H1 (cell line): Measurements from ENCODE around the gene SLC37A1. TPM values are rescaled to one million over a fixed set of nuclear protein-coding genes. Genes with fewer than 3 reads are reported as not detected.

Experiments used
- CEBPB ChIP-seq: IDR thresholded peaks from 2 replicates; pipeline ENCODE4 v1.6.1; 2012; ENCODE audit warnings: low read depth, low read length
- CREB1 ChIP-seq: IDR thresholded peaks from 2 replicates; pipeline ENCODE4 v1.6.1; 2012; ENCODE audit warnings: inconsistent platforms
- GABPA ChIP-seq: IDR thresholded peaks from 2 replicates; pipeline ENCODE4 v1.6.1; 2011; ENCODE audit warnings: mild to moderate bottlenecking, low read length, moderate library complexity, borderline replicate concordance; ENCODE audit not compliant: insufficient read depth
- HDAC2 ChIP-seq, 2 experiments: fragments of 300-600 bp in 1 of 2; sonication (generic) in 1 of 2; IDR thresholded peaks; 2 replicates each; pipeline ENCODE4 v1.6.1; 2011 to 2012; ENCODE audit warnings: low read depth in 2 of 2, low read length in 2 of 2, mild to moderate bottlenecking in 2 of 2, moderate library complexity in 2 of 2, borderline replicate concordance in 1 of 2, inconsistent platforms in 1 of 2
- JUN ChIP-seq: IDR thresholded peaks from 2 replicates; pipeline ENCODE4 v1.6.1; 2011; ENCODE audit warnings: low read depth, mild to moderate bottlenecking, improper control_type of control experiment, low read length
- MAX ChIP-seq: IDR thresholded peaks from 2 replicates; pipeline ENCODE4 v1.6.1; 2012; ENCODE audit warnings: inconsistent platforms
- NANOG ChIP-seq: IDR thresholded peaks from 2 replicates; pipeline ENCODE4 v1.6.1; 2011; ENCODE audit warnings: low read length, low read depth, mild to moderate bottlenecking, inconsistent platforms; ENCODE audit not compliant: insufficient read depth, poor library complexity, severe bottlenecking
- RBBP5 ChIP-seq: IDR thresholded peaks from 2 replicates; pipeline ENCODE4 v1.7.1; 2012; ENCODE audit warnings: low read depth, mild to moderate bottlenecking, inconsistent platforms, low read length, moderate library complexity, borderline replicate concordance
- SAP30 ChIP-seq: fragments of 300-600 bp; sonication (generic); IDR thresholded peaks from 2 replicates; pipeline ENCODE4 v1.7.1; 2012; ENCODE audit warnings: low read length, moderate library complexity, mild to moderate bottlenecking, inconsistent platforms; ENCODE audit not compliant: insufficient read depth, insufficient replicate concordance
- SIRT6 ChIP-seq: IDR thresholded peaks from one replicate; pipeline ENCODE4 v1.7.1; 2012; ENCODE audit warnings: low read length, inconsistent platforms
- SIX5 ChIP-seq: IDR thresholded peaks from 2 replicates; pipeline ENCODE4 v1.6.1; 2011; ENCODE audit warnings: mild to moderate bottlenecking, low read depth, low read length
- TAF1 ChIP-seq: IDR thresholded peaks from 2 replicates; pipeline ENCODE4 v1.6.1; 2011; ENCODE audit warnings: mild to moderate bottlenecking, low read depth, low read length
- TBP ChIP-seq: IDR thresholded peaks from 2 replicates; pipeline ENCODE4 v1.6.1; 2011; ENCODE audit warnings: low read depth, low read length, improper control_type of control experiment
- polyA plus RNA-seq, 7 experiments: library from polyadenylated mRNA; depleted of rRNA in 3 of 7; stranded (reverse) in 5 of 7; unstranded in 2 of 7; fragments of >200 nt in 5 of 7; fragments of 200-250 nt in 2 of 7; gene quantifications; 1 replicate in 5 of 7; 2 replicates in 1 of 7; 4 replicates in 1 of 7; pipeline versions ENCODE4 v1.2.1 to v1.2.3, GENCODE V29; 2011 to 2013; ENCODE audit warnings: missing spikeins in 2 of 7, mixed read lengths in 2 of 7
- total RNA-seq: library from RNA; stranded (reverse); fragmentation: NEBNext Ultra II Directional; extraction: Animal tissue kit (Norgen Biotek cat#: 25700); gene quantifications from 2 replicates; pipeline ENCODE4 v1.2.1, GENCODE V29; 2021

Gene SLC37A1
- total and polyA plus RNA-seq, 2 of the 8 experiments (the other 6 are each of a cell fraction or from before 2014, with no cell fraction given) = 15.6 to 30.9 TPM

GRCh38 chr21:42496120-42496838 is 17.4 kb upstream of the SLC37A1 start, which contains the start of gene RSPH1 (continued):
- no peak for TF ChIP-seq SAP30
- TF ChIP-seq MAX = peak; percentile 65
- TF ChIP-seq GABPA = no peak
- 0 out of 2 replicates have a peak, but pooled peaks have one; percentile 38 for TF ChIP-seq RBBP5
- TF ChIP-seq NANOG = no peak
- TF ChIP-seq TBP = peak; percentile 63; the same call in 1 of the 2 replicates
- no peak for TF ChIP-seq CEBPB
- peak; percentile 84 for TF ChIP-seq TAF1
- TF ChIP-seq JUN = no peak
- TF ChIP-seq HDAC2 (IDR thresholded peaks at IDR 0.05; ENCODE audit: borderline replicate concordance in 1 of 2, low read depth in 2 of 2, low read length in 2 of 2) = peak; percentile 33 to 35; a peak in 2 of 4 replicates
- TF ChIP-seq SIRT6 = no peak
- no peak for TF ChIP-seq SIX5
- peak; percentile 89 for TF ChIP-seq CREB1
